Measurements from ENCODE around the gene PIP5K1B. TPM values are rescaled to one million over a fixed set of nuclear protein-coding genes. Genes with fewer than 3 reads are reported as not detected.

Gene PIP5K1B
- polyA plus RNA-seq, 1 donor (not counting 4 experiments of a cell fraction or from before 2014, with no cell fraction given) = not detected

- Histone ChIP-seq H3K4me1 (ENCODE audit: control insufficient read depth, extremely low read depth, insufficient read depth, low read length) (no peaks in the 10 kb centered on the region), H3K4me3 (ENCODE audit: control insufficient read depth in 2 of 3, extremely low read depth in 1 of 3, insufficient read depth in 2 of 3, low read depth in 1 of 3, low read length in 3 of 3) (no peak overlapping the region), H3K27me3 (ENCODE audit: control insufficient read depth, extremely low read depth, insufficient read depth, low read length) (no peaks in the 10 kb centered on the region), H3K9me3 (ENCODE audit: control insufficient read depth, low read depth, low read length) (no peaks in the 10 kb centered on the region), H4K20me1 (ENCODE audit: control insufficient read depth, extremely low read depth, insufficient read depth, low read length) (no peaks in the 10 kb centered on the region), H3K27ac (ENCODE audit: control insufficient read depth, insufficient read depth, low read length) (no peak overlapping the region), H3K4me2 (ENCODE audit: control insufficient read depth, extremely low read depth, insufficient read depth, low read depth, low read length) (no peak overlapping the region), H2AFZ (ENCODE audit: control insufficient read depth, low read length) (no peak overlapping the region), H3K79me2 (ENCODE audit: control insufficient read depth, insufficient read depth, low read length) (no peaks in the 10 kb centered on the region), H3K36me3 (ENCODE audit: control insufficient read depth in 2 of 2, extremely low read depth in 1 of 2, insufficient read depth in 2 of 2, low read length in 2 of 2) (no peaks in the 10 kb centered on the region), H3K9me1 (ENCODE audit: control insufficient read depth, extremely low read depth, insufficient read depth, low read length) (no peaks in the 10 kb centered on the region), H3K9ac (ENCODE audit: control insufficient read depth, extremely low read depth, insufficient read depth, low read length) (no peak overlapping the region)
- TF ChIP-seq EZH2 (IDR thresholded peaks at IDR 0.05; ENCODE audit: low read length) (no peak), CTCF (optimal IDR thresholded peaks at IDR 0.05 in 1 of 3, IDR thresholded peaks at IDR 0.05 in 1 of 3, conservative IDR thresholded peaks at IDR 0.05 in 1 of 3; ENCODE audit: extremely low read depth in 1 of 3, insufficient read depth in 2 of 3, low read length in 3 of 3) (no peak)
- no peak for DNase-seq (ENCODE audit: low read depth, low spot score)
- dilution Hi-C loops (cut with MboI; ENCODE audit: extremely low pct_ligation_motif_present, low sequenced_read_pairs) = no loop called here
- no peak for FAIRE-seq
Observed at GRCh38 chr9:68925175-68925574, 220.1 kb downstream of the PIP5K1B start.

- H3K4me2 ChIP-seq (ENCODE audit: control insufficient read depth, extremely low read depth, insufficient read depth, low read depth, low read length) = no peak overlapping the region
- no peak for DNase-seq (ENCODE audit: low read depth, low spot score)
- no peaks in the 10 kb centered on the region for H3K9me1 ChIP-seq (ENCODE audit: control insufficient read depth, extremely low read depth, insufficient read depth, low read length)
- no peak overlapping the region for H3K4me3 ChIP-seq (ENCODE audit: control insufficient read depth in 2 of 3, extremely low read depth in 1 of 3, insufficient read depth in 2 of 3, low read depth in 1 of 3, low read length in 3 of 3)
- TF ChIP-seq CTCF (optimal IDR thresholded peaks at IDR 0.05 in 1 of 3, IDR thresholded peaks at IDR 0.05 in 1 of 3, conservative IDR thresholded peaks at IDR 0.05 in 1 of 3; ENCODE audit: extremely low read depth in 1 of 3, insufficient read depth in 2 of 3, low read length in 3 of 3) = no peak
- TF ChIP-seq EZH2 (IDR thresholded peaks at IDR 0.05; ENCODE audit: low read length) = no peak
- H3K27me3 ChIP-seq (ENCODE audit: control insufficient read depth, extremely low read depth, insufficient read depth, low read length) = no peaks in the 10 kb centered on the region
- H3K79me2 ChIP-seq (ENCODE audit: control insufficient read depth, insufficient read depth, low read length) = no peaks in the 10 kb centered on the region
- no peaks in the 10 kb centered on the region for H4K20me1 ChIP-seq (ENCODE audit: control insufficient read depth, extremely low read depth, insufficient read depth, low read length)
- H3K27ac ChIP-seq (ENCODE audit: control insufficient read depth, insufficient read depth, low read length) = no peak overlapping the region
- H2AFZ ChIP-seq (ENCODE audit: control insufficient read depth, low read length) = no peak overlapping the region
- dilution Hi-C loops (cut with MboI; ENCODE audit: extremely low pct_ligation_motif_present, low sequenced_read_pairs) = no loop called here
- FAIRE-seq = no peak
- no peak overlapping the region for H3K9ac ChIP-seq (ENCODE audit: control insufficient read depth, extremely low read depth, insufficient read depth, low read length)
- H3K9me3 ChIP-seq (ENCODE audit: control insufficient read depth, low read depth, low read length) = no peaks in the 10 kb centered on the region
- H3K4me1 ChIP-seq (ENCODE audit: control insufficient read depth, extremely low read depth, insufficient read depth, low read length) = no peaks in the 10 kb centered on the region
- no peaks in the 10 kb centered on the region for H3K36me3 ChIP-seq (ENCODE audit: control insufficient read depth in 2 of 2, extremely low read depth in 1 of 2, insufficient read depth in 2 of 2, low read length in 2 of 2)
Observed at GRCh38 chr9:68927165-68927564, 222.1 kb downstream of the PIP5K1B start.
